Psoas muscle (tissue), 8 donors: ENCODE measurements around the gene SYT7. TPM values are rescaled to one million over a fixed set of nuclear protein-coding genes. Genes with fewer than 3 reads are reported as not detected.

Source experiments
- ATAC-seq, 4 donors: fragments of 200-7000 bp; cut with Tn5 transposase; one replicate each; pipeline ENCODE4 v1.9.1; 2020; ENCODE audit warnings: moderate library complexity in 3 of 4, mild to moderate bottlenecking in 2 of 4
- DNase-seq, 2 donors: peaks; one replicate each; pipeline ENCODE4 v3.0.0-alpha.2; 2020
- H3K27ac ChIP-seq: fragments of 200-600 bp; one replicate; pipeline ENCODE4 v1.8.0; 2022
- H3K27me3 ChIP-seq, 3 donors: fragments of 200-600 bp in 1 of 3; one replicate each; pipeline versions ENCODE4 v1.6.1 to v1.8.0; 2013 to 2022; ENCODE audit warnings: low read length in 2 of 3, mild to moderate bottlenecking in 2 of 3, moderate library complexity in 1 of 3; ENCODE audit not compliant: insufficient read depth in 3 of 3
- H3K36me3 ChIP-seq, 2 donors: fragments of 200-600 bp in 1 of 2; one replicate each; pipeline versions ENCODE4 v1.6.1 to v1.8.0; 2013 to 2022; ENCODE audit warnings: low read depth in 1 of 2, mild to moderate bottlenecking in 1 of 2, moderate library complexity in 1 of 2; ENCODE audit not compliant: insufficient read depth in 1 of 2
- H3K4me1 ChIP-seq: fragments of 200-600 bp; one replicate; pipeline ENCODE4 v1.8.0; 2022
- H3K4me3 ChIP-seq: fragments of 200-600 bp; one replicate; pipeline ENCODE4 v1.8.0; 2022; ENCODE audit warnings: mild to moderate bottlenecking
- H3K9me3 ChIP-seq: fragments of 200-600 bp; one replicate; pipeline ENCODE4 v1.8.0; 2022
- CTCF ChIP-seq: fragments of 200-600 bp; IDR thresholded peaks from one replicate; pipeline ENCODE4 v1.8.0; 2022; ENCODE audit warnings: antibody characterized with exemption
- WGBS, 3 donors: extraction: QIAGEN DNeasy Blood & Tissue Kit; methylation state at CpG; one replicate each; pipeline versions ENCODE4 v1.1.6 to v1.1.7; 2013; 5-methylcytosine and 5-hydroxymethylcytosine counted together
- intact Hi-C, 2 donors: fragments of 100-400 bp; cut with DNase I; formaldehyde crosslinking; loops; one replicate each; pipeline versions ENCODE4 v1.11.0 to v1.14.2; 2022
- polyA plus RNA-seq, 3 donors: library from polyadenylated mRNA; stranded (reverse); fragments of 200-250 nt; gene quantifications; one replicate each; pipeline ENCODE4 v1.2.3, GENCODE V29; 2013
- total RNA-seq, 4 donors: library from RNA; stranded (reverse); fragmentation: NEBNext Ultra II Directional in 2 of 4; extraction: Animal tissue kit (Norgen Biotek cat#: 25700) in 2 of 4; gene quantifications; one replicate each; pipeline versions ENCODE4 v1.2.1 to v1.2.4, GENCODE V29; 2021 to 2023
- donor health status: healthy with polysubstance abuse.
- donor health status: DM: no; HTN: no; CAD: no; lungs with moderate emphysema.
- donor health status: Bipolar disorder and iron deficiency.
- donor health status: healthy.
- donor health status: DM: yes; HTN: yes; CAD: no.
- donor health status: DM: no; HTN: no; CAD: no.
- donor health status: DM: no; HTN: no; CAD: no.
- donor health status: DM: yes; HTN: yes; CAD: no.

Gene SYT7
- total and polyA plus RNA-seq, 7 donors = 0.96 to 3.5 (median 2.1) TPM

GRCh38 chr11:61552108-61552635, 28.7 kb downstream of the SYT7 start:
- no peak for ATAC-seq

GRCh38 chr11:61551634-61552033, 29.2 kb downstream of the SYT7 start:
- Histone ChIP-seq H3K4me3 (no peak overlapping the region), H3K4me1 (no peaks in the 10 kb centered on the region), H3K27ac (no peak overlapping the region), H3K27me3 (peaks cover 0 to 42% (median 16%) of the 10 kb centered on the region in 3 donors), H3K9me3 (no peaks in the 10 kb centered on the region), H3K36me3 (no peaks in the 10 kb centered on the region)
- 21 to 61% (median 47%) methylated on average over 9 to 12 of the region's 12 CpGs for WGBS, 3 donors
- TF ChIP-seq CTCF = no peak
- ATAC-seq (peak; percentile 44 to 67 (median 54)), DNase-seq (no peak)
- intact Hi-C loops = no loop called here

More at GRCh38 chr11:61552108-61552635, 28.7 kb downstream of the SYT7 start:
- Histone ChIP-seq H3K27me3 (peaks cover 0 to 45% (median 16%) of the 10 kb centered on the region in 3 donors), H3K4me3 (no peak overlapping the region), H3K4me1 (no peaks in the 10 kb centered on the region), H3K36me3 (no peaks in the 10 kb centered on the region), H3K27ac (no peak overlapping the region), H3K9me3 (no peaks in the 10 kb centered on the region)
- TF ChIP-seq CTCF = no peak
- WGBS, 3 donors = 56 to 68% (median 63%) methylated on average over 10 to 13 of the region's 13 CpGs
- intact Hi-C loops = no loop called here
- no peak for DNase-seq

GRCh38 chr11:61550665-61551227, 30.1 kb downstream of the SYT7 start:
- H3K27me3 ChIP-seq = peaks cover 0 to 33% (median 12%) of the 10 kb centered on the region in 3 donors
- no peak overlapping the region for H3K4me3 ChIP-seq
- no peak for TF ChIP-seq CTCF
- H3K36me3 ChIP-seq = no peaks in the 10 kb centered on the region
- ATAC-seq = no peak
- WGBS, 3 donors = 89 to 93% (median 93%) methylated on average over 17 to 18 of the region's 18 CpGs
- intact Hi-C loops = no loop called here
- no peak overlapping the region for H3K27ac ChIP-seq
- H3K4me1 ChIP-seq = no peaks in the 10 kb centered on the region
- DNase-seq = no peak
- no peaks in the 10 kb centered on the region for H3K9me3 ChIP-seq

- H3K27me3 ChIP-seq = peaks cover 0 to 30% (median 11%) of the 10 kb centered on the region in 3 donors
Measured at GRCh38 chr11:61549662-61550568, 31.0 kb downstream of the SYT7 start.

More at GRCh38 chr11:61549662-61550568, 31.0 kb downstream of the SYT7 start:
- no peak for TF ChIP-seq CTCF
- H3K36me3 ChIP-seq = no peaks in the 10 kb centered on the region
- H3K9me3 ChIP-seq = no peaks in the 10 kb centered on the region
- 68 to 71% (median 71%) methylated on average over 22 to 23 of the region's 23 CpGs for WGBS, 3 donors
- intact Hi-C loops = no loop called here
- no peak overlapping the region for H3K4me3 ChIP-seq
- H3K27ac ChIP-seq = no peak overlapping the region
- ATAC-seq (no peak), DNase-seq (no peak)
- H3K4me1 ChIP-seq = no peaks in the 10 kb centered on the region
